Adrenal gland (tissue), 5 donors: ENCODE measurements around the gene FBL.

Experiments used
- CTCF ChIP-seq, 6 experiments: fragments of 450-650 bp in 4 of 6; fragments of 200-600 bp in 2 of 6; sonication (generic) in 1 of 6; IDR thresholded peaks; 1 replicate in 5 of 6; 2 replicates in 1 of 6; pipeline versions ENCODE4 v1.5.1 to v1.8.0; 2016 to 2021; ENCODE audit warnings: antibody characterized with exemption in 6 of 6, mild to moderate bottlenecking in 2 of 6, moderate library complexity in 1 of 6
- POLR2A ChIP-seq, 2 donors: fragments of 450-650 bp; IDR thresholded peaks; one replicate each; pipeline ENCODE4 v1.6.1; 2017; ENCODE audit warnings: antibody characterized with exemption in 2 of 2, mild to moderate bottlenecking in 2 of 2, moderate library complexity in 1 of 2
- donor health status: DM: no; HTN: no; CAD: no.

DNA sequence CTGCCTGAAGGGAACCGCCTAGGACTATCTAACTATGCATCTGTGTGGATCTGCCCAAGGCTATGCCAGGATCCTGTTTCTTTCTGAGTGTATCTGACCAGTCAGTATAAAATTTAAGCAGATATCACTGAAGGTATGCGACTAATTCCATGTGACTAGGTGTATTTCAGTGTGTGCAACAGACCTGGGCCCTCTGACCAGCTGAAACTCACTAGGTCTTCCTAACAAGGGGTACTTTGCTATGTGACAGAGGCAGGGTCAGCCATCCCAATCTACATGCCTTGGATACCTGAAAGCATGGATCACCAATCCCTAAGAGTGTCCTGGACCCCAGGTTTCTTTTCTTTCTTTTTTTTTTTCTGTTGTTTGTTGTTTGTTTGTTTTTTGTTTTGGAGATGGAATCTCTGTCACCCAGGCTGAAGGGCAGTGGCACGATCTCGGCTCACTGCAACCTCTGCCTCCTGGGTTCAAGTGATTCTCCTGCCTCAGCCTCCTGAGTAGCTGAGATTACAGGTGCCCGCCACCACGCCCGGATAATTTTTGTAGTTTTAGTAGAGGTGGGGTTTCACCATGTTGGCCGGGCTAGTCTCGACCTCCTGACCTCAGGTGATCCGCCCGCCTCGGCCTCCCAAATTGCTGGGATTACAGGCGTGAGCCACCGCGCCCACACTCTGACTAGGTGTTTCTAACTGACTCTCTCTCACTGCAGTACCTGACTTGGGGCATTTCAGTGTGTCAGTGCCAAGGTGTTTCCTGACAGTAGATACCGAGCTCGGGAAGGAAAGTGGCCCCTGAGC is 44.8 kb upstream of the FBL start:
- TF ChIP-seq CTCF (IDR thresholded peaks at IDR 0.05) (no peak), POLR2A (IDR thresholded peaks at IDR 0.05) (no peak)
